K562 (cell line): ENCODE measurements around the gene DNAH3. TPM values are rescaled to one million over a fixed set of nuclear protein-coding genes. Genes with fewer than 3 reads are reported as not detected.

ENCODE experiments used
- ATAC-seq: fragments of 200-7000 bp; cut with Tn5 transposase; 3 replicates; pipeline ENCODE4 v1.9.1; 2020; ENCODE audit warnings: moderate library complexity
- BruUV-seq: library from RNA; stranded (reverse); fragments of 400-500 nt; replicated peaks from 2 replicates; lab custom pipeline; 2021; lab: Mats Ljungman, UMichigan
- CTCF ChIA-PET: fragments of 300-600 bp; formaldehyde crosslinking; extraction: SDS; loops from one replicate; lab custom pipeline; 2021; ENCODE audit warnings: low intra/inter-chr PET ratio; lab: Yijun Ruan, JAX
- POLR2A ChIA-PET: fragments of 300-600, 350-650 bp; sonication (Branson Sonifier 250); formaldehyde crosslinking; extraction: SDS; loops from one replicate; lab custom pipeline; 2021; ENCODE audit warnings: antibody characterized with exemption, inconsistent platforms; lab: Yijun Ruan, JAX
- DNase-seq, 4 experiments: peaks; one replicate each; pipeline versions ENCODE4 v3.0.0 to v3.0.0-alpha.2; 2011 to 2018; ENCODE audit warnings: low spot score in 3 of 4, mixed read lengths in 3 of 4; ENCODE audit errors: extremely low read depth in 1 of 4
- FAIRE-seq: peaks from 2 replicates; lab custom pipeline; 2011; peaks lifted over from hg19 to GRCh38; lab: Jason Lieb, UNC
- H2AFZ ChIP-seq: 2 replicates; pipeline ENCODE4 v1.6.0; 2011; ENCODE audit warnings: low read depth, low read length, control low read depth, inconsistent platforms
- H3K27ac ChIP-seq: fragments of 200-600 bp; 3 replicates; pipeline ENCODE4 v1.8.0; 2011; ENCODE audit warnings: low read depth, mild to moderate bottlenecking, control low read depth, inconsistent platforms, low read length, moderate library complexity, mixed read lengths; ENCODE audit errors: extremely low read depth
- H3K27me3 ChIP-seq, 2 experiments: fragments of 300-600 bp in 1 of 2; 2 replicates in 1 of 2; 3 replicates in 1 of 2; pipeline versions ENCODE4 v1.6.0 to v1.8.0; 2011; ENCODE audit warnings: inconsistent platforms in 2 of 2, low read length in 2 of 2, mild to moderate bottlenecking in 1 of 2, mixed read lengths in 1 of 2, moderate library complexity in 1 of 2; ENCODE audit not compliant: control insufficient read depth in 2 of 2, insufficient read depth in 2 of 2
- H3K36me3 ChIP-seq: fragments of 300-600 bp; 3 replicates; pipeline ENCODE4 v1.8.0; 2011; ENCODE audit warnings: mild to moderate bottlenecking, low read length, inconsistent platforms; ENCODE audit not compliant: control insufficient read depth, insufficient read depth
- H3K4me1 ChIP-seq, 2 experiments: fragments of 200-600 bp in 1 of 2; replicated peaks in 1 of 2; 2 replicates in 1 of 2; 3 replicates in 1 of 2; pipeline versions ENCODE4 v1.5.1 to v1.8.0; 2011; ENCODE audit warnings: inconsistent platforms in 2 of 2, low read length in 2 of 2, mild to moderate bottlenecking in 1 of 2, mixed read lengths in 1 of 2, moderate library complexity in 1 of 2; ENCODE audit not compliant: control insufficient read depth in 2 of 2, insufficient read depth in 2 of 2
- H3K4me2 ChIP-seq: 2 replicates; pipeline ENCODE4 v1.6.1; 2011; ENCODE audit warnings: low read length, control low read depth, inconsistent platforms, mixed read lengths; ENCODE audit not compliant: insufficient read depth
- H3K4me3 ChIP-seq: fragments of 200-600 bp; sonication (generic), shearing (Covaris generic); 2 replicates; pipeline ENCODE4 v1.5.1; 2016; ENCODE audit warnings: control low read depth, inconsistent platforms
- H3K79me2 ChIP-seq: fragments of 200-600 bp; 3 replicates; pipeline ENCODE4 v1.8.0; 2011; ENCODE audit warnings: low read length, inconsistent platforms; ENCODE audit not compliant: control insufficient read depth, insufficient read depth
- H3K9ac ChIP-seq, 2 experiments: 2 replicates each; pipeline versions ENCODE4 v1.6.0 to v1.6.1; 2011; ENCODE audit warnings: low read depth in 2 of 2, low read length in 2 of 2, control low read depth in 1 of 2, inconsistent platforms in 1 of 2, mild to moderate bottlenecking in 1 of 2, mixed read lengths in 1 of 2; ENCODE audit not compliant: insufficient read depth in 1 of 2
- H3K9me1 ChIP-seq: one replicate; pipeline ENCODE4 v1.6.0; 2011; ENCODE audit warnings: inconsistent platforms, mild to moderate bottlenecking, low read length, moderate library complexity; ENCODE audit not compliant: control insufficient read depth, insufficient read depth
- H3K9me3 ChIP-seq: replicated peaks from 2 replicates; pipeline ENCODE4 v1.5.1; 2011; ENCODE audit warnings: low read depth, low read length, inconsistent platforms; ENCODE audit not compliant: control insufficient read depth, insufficient read depth
- H4K20me1 ChIP-seq: replicated peaks from 2 replicates; pipeline ENCODE4 v1.6.1; 2011; ENCODE audit warnings: low read length, inconsistent platforms, mixed read lengths; ENCODE audit not compliant: control insufficient read depth, insufficient read depth
- ARNT ChIP-seq, 2 experiments: fragments of 450-650 bp; IDR thresholded peaks; 2 replicates each; pipeline ENCODE4 v1.6.1; 2016; ENCODE audit warnings: mild to moderate bottlenecking in 1 of 2
- CXXC5 ChIP-seq: fragments of 250-450 bp; sonication (Bioruptor Pico); IDR thresholded peaks from 2 replicates; pipeline ENCODE4 v1.8.0; 2022; ENCODE audit warnings: inconsistent platforms, mild to moderate bottlenecking, moderate library complexity
- E2F4 ChIP-seq: sonication (generic); formaldehyde crosslinking; IDR thresholded peaks from 2 replicates; pipeline ENCODE4 v1.8.0; 2022; ENCODE audit warnings: mild to moderate bottlenecking, low read depth, missing genetic modification reagents
- FOXJ3 ChIP-seq: sonication (generic); formaldehyde crosslinking; IDR thresholded peaks from 2 replicates; pipeline ENCODE4 v1.4.0; 2020; ENCODE audit warnings: mild to moderate bottlenecking, missing genetic modification reagents
- RHOXF2B ChIP-seq: fragments of 250-450 bp; sonication (Bioruptor Pico); conservative IDR thresholded peaks from 2 replicates; pipeline ENCODE4 v1.5.1; 2021
- SIN3B ChIP-seq: fragments of 450-650 bp; IDR thresholded peaks from 2 replicates; pipeline ENCODE4 v1.6.1; 2017; ENCODE audit warnings: low read depth, mild to moderate bottlenecking, moderate library complexity
- UBTF ChIP-seq, 2 experiments: IDR thresholded peaks; 2 replicates each; pipeline ENCODE4 v1.6.1; 2012; ENCODE audit warnings: improper control_type of control experiment in 2 of 2, low read depth in 2 of 2, low read length in 2 of 2, borderline replicate concordance in 1 of 2
- ZNF175 ChIP-seq: fragments of 200-800 bp; sonication (Bioruptor generic); IDR thresholded peaks from 2 replicates; pipeline ENCODE4 v1.6.1; 2016; ENCODE audit warnings: low read depth, mild to moderate bottlenecking, missing genetic modification characterization, missing compliant biosample characterization
- ZNF311 ChIP-seq: fragments of 250-450 bp; sonication (Bioruptor Pico); IDR thresholded peaks from 2 replicates; pipeline ENCODE4 v1.4.0; 2020; ENCODE audit warnings: mild to moderate bottlenecking, moderate library complexity
- ZNF518B ChIP-seq: fragments of 250-450 bp; sonication (Bioruptor Pico); IDR thresholded peaks from 2 replicates; pipeline ENCODE4 v1.5.0; 2021; ENCODE audit warnings: mild to moderate bottlenecking, moderate library complexity
- WGBS: fragments of 100-300 bp; shearing (Covaris generic); methylation state at CpG from one replicate; pipeline ENCODE4 v1.1.6; 2016; ENCODE audit warnings: low coverage, mixed read lengths; ENCODE audit not compliant: insufficient coverage; ENCODE audit errors: missing lambda C conversion rate; 5-methylcytosine and 5-hydroxymethylcytosine counted together
- in situ Hi-C: fragments of 300-500 bp; cut with MboI; formaldehyde crosslinking; loops from 4 replicates; pipeline ENCODE4 v1.15.0; 2018; ENCODE audit warnings: inconsistent platforms, mixed read lengths
- intact Hi-C: fragments of 100-400 bp; cut with micrococcal nuclease; formaldehyde crosslinking; loops from 2 replicates; pipeline ENCODE4 v1.14.2; 2022
- polyA plus RNA-seq, 8 experiments: library from polyadenylated mRNA; depleted of rRNA in 4 of 8; stranded (reverse) in 5 of 8; unstranded in 3 of 8; fragments of >200 nt; fragmentation: Nextera tagmentation in 2 of 8; fragmentation: Illumina TruSeq in 1 of 8; extraction: Ambion mirVana in 2 of 8; extraction: Trizol in 1 of 8; gene quantifications; 2 replicates each; pipeline versions ENCODE4 v1.2.1 to v1.2.3, GENCODE V29; 2011 to 2014; ENCODE audit warnings: inconsistent platforms in 1 of 8, missing spikeins in 1 of 8
- total RNA-seq, 7 experiments: library from RNA; depleted of rRNA in 6 of 7; stranded (reverse); fragments of >200 nt in 6 of 7; fragmentation: Illumina TruSeq in 2 of 7; extraction: Trizol in 2 of 7; gene quantifications; 2 replicates each; pipeline versions ENCODE4 v1.2.1 to v1.2.3, GENCODE V29; 2011 to 2021; ENCODE audit warnings: low replicate concordance in 1 of 7

Gene DNAH3
- total and polyA plus RNA-seq, 9 of the 15 experiments (the other 6 are each of a cell fraction or from before 2014, with no cell fraction given), result 0.32 to 0.84 (median 0.44) TPM

- WGBS, result 92% methylated on average over 5 of the region's 5 CpGs
Observed at GRCh38 chr16:20920091-20920490, 230.6 kb downstream of the DNAH3 start.

More at GRCh38 chr16:20920091-20920490, 230.6 kb downstream of the DNAH3 start:
- intact Hi-C loops, result no loop called here
- no peak overlapping the region for H3K9ac ChIP-seq
- FAIRE-seq, result no peak
- in situ Hi-C loops, result no loop called here
- H3K79me2 ChIP-seq, result no peaks in the 10 kb centered on the region
- peaks cover 19 to 36% of the 10 kb centered on the region in 2 experiments for H3K4me1 ChIP-seq
- TF ChIP-seq E2F4 (CRISPR knock-in tag), result no peak
- no peak for TF ChIP-seq SIN3B
- no peak for TF ChIP-seq ARNT (IDR thresholded peaks at IDR 0.05)
- no peak for TF ChIP-seq CXXC5
- TF ChIP-seq ZNF311 (CRISPR knock-in tag), result no peak
- no peak for TF ChIP-seq FOXJ3 (CRISPR knock-in tag)
- TF ChIP-seq UBTF (IDR thresholded peaks at IDR 0.05; ENCODE audit: borderline replicate concordance in 1 of 2, low read depth in 2 of 2, low read length in 2 of 2), result no peak
- no peak for TF ChIP-seq RHOXF2B (CRISPR knock-in tag)
- TF ChIP-seq ZNF175, result no peak
- TF ChIP-seq ZNF518B (CRISPR knock-in tag), result no peak
- no peaks in the 10 kb centered on the region for H3K27me3 ChIP-seq
- ATAC-seq, result no peak
- H3K4me2 ChIP-seq, result no peak overlapping the region
- no peaks in the 10 kb centered on the region for H3K9me3 ChIP-seq
- H3K9me1 ChIP-seq, result no peaks in the 10 kb centered on the region
- no peaks in the 10 kb centered on the region for H4K20me1 ChIP-seq
- H3K36me3 ChIP-seq, result no peaks in the 10 kb centered on the region
- ChIA-PET CTCF (no interaction called here), POLR2A (interaction anchor here (0.7 to 1.8 kb wide), 9 partner anchors 9 to 294 kb away, joined by 3 to 7 read pairs (median 4); partner anchors contain the start of genes DCUN1D3 and LYRM1)
- no peak for DNase-seq
- no TSS peak for BruUV-seq
- no peak overlapping the region for H3K27ac ChIP-seq
- H3K4me3 ChIP-seq, result no peak overlapping the region
- no peak overlapping the region for H2AFZ ChIP-seq
